ENCODE measurements around the gene CNNM3. TPM values are rescaled to one million over a fixed set of nuclear protein-coding genes. Genes with fewer than 3 reads are reported as not detected.
"Not testable (repeated sequence)": the region's sequence is repeated elsewhere in the genome, so short reads cannot be mapped to it uniquely, and the experiment has no call there.

CNNM3 gene
- total RNA-seq, 1 donor from 2014 or later: 17.1 TPM

DNA sequence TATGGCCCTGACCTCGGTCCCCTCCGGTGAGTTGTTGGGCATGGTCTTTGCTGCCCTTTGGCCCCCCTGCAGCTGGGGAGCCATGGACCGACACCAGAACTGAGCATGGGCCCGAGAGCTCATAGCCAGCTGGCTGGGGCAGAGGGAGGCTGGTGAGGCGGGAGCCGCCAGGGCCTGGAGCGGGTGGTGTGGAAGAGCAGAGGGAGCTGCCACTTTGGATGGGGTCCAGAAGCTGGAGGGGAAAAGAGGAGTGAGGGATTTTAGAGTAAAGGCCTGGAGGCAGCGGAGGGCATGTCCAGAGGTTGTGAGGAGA lies 16.5 kb upstream of the CNNM3 start:
- no peak for DNase-seq

DNA sequence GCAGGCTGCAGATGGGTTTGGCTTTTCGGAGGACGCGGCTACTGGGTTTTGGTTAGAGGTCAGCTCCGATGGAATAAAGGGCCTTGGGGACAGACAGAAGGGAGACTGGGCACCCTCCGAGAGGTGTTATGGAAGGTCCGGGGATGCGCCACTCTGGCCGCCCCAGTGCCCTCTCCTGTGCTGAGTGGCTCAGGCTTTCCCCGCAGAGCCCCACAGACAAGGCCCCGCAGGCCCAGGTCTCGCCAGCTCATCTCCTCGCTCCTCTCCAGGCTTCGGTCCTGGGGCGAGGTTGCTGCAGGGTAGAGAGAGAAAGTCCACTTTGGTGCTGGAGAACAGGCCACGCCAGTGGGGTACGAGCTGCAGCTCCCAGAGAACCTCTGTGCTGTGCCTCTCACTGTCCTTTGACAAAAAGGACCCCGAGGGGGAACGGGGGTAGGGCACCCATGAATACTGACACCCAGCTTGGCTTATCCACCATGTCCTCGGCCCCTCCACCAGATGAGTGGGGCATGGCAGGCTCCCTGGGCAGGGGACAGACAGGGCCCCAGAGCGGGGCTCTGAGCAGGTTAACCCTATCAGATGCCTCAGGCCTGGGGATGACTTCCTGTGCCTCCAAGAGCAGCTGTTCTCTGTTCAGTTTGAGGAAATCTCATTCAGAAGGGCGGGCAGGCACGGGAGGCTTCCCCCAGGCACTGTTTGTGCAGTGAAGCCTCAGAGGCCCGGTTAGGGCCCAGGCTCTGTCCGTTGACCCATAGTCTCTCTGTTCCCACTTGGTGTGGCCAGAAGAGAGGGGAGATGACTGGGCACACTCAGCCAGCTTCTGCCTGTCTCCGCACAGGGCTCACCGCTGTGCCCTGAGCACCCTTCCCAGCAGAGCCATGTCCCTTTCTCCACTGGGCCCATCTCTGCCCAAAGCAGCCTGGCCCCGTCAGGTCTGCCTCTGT lies 15.7 kb upstream of the CNNM3 start:
- no peak for DNase-seq

DNA sequence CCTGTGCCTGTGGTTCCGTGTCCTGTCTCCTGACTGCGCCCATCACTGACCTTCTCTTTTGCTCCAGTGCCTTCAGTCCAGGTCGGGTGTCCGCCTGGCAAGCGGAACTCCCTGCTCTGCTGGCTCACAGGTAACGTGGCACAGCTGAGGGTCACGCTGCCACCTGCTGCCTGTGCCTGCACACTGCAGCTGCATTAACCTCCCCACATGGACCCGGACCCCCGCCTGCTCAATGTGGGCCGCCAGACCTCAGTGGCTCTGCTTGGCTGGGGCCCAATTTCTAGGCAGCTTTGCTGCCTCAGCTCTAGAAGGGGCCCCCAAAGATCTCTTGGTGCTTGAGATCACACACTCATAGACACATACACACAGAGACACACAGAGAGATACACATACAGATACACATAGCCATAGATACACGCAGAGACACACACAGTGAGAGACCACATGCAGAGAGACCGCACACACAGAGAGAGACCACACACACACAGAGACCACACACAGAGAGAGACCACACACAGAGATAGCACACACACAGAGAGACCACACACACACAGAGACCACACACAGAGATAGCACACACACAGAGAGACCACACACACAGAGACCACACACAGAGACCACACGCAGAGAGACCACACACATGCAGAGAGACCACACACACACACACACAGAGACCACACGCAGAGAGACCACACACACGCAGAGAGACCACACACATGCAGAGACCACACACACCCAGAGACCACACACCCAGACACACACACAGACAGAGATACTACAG lies 14.9 kb upstream of the CNNM3 start:
- DNase-seq: peak; percentile 80

DNA sequence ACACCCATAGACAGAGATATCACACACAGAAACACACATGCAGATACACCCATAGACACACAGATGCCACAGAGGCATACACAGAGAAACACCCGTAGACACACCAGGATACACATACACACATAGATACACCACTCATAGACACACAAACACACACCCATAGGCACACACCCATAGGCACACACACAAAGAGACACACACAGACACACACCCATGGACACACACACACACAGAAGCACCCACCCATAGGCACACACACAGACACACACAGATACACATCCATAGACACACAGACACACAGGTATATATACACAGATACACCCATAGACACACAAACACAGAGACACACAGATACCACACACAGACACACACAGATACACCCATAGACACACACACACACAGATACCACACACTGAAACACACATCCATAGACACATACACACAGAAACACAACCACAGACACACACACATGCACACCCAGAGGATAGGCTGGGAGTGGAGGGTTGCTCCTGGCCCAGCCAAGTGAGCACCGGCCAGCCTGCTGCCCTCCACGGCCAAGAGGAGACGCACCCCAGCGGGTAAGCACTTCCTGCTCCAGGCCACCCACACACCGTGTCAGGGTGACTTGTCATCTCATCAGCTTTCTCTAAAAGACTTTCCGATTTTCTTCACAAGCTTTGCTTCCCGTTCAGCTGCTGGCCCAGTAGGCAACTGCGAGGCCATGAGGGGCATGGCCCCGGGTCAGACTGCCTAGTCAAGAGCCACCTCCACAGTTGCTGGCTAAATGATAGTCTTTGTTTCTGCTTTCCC lies 14.1 kb upstream of the CNNM3 start:
- no peak for DNase-seq

DNA sequence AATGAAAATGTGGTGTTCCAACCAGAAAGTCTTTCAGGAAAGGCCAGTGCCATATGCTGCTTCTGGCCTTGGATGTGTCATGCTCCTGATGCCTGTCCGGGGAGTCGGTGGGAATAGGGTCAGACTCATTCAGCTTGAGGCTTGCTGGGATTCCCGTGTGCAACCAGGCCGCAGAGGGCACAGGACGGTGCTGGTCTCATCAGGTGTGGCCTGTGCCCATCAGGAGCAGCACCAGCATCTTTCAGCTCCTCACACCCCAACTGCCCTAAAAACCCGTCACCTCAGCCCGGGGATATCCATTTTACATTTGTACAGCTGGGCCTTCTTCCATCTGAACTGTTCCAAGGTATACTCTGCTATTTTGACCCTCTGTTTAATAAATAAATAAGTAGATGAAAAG lies 13.3 kb upstream of the CNNM3 start:
- no peak for DNase-seq

DNA sequence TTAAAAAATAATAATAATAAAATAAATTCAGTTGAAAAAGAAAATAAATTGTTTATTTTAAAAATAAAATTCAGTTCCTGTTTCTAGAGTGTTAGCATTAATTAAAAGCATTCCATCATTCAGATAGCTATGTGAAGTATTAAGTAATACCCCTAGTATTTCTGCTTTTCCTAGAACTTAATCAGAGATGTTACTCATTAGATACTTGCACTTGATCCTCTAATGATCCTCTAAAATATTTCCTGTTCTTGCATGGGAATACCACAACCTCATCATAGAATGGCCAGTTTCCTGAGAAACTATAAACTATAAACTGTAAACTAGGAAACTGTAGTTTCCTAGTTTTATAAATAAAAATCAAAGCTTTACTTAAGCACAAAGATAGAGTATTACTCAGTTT lies 11.1 kb upstream of the CNNM3 start:
- DNase-seq: no peak

DNA sequence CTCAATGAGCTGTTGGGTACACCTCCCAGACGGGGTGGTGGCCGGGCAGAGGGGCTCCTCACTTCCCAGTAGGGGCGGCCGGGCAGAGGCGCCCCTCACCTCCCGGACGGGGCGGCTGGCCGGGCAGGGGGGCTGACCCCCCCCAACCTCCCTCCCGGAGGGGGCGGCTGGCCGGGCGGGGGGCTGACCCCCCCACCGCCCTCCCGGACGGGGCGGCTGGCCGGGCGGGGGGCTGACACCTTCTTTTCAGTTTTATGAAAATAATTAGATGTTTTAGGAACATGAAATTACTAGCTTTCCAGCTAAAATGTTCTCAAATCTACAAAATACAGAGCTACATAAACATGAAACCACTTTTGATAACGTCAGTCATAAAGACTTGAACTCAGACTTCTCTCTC lies 10.1 kb upstream of the CNNM3 start:
- DNase-seq: not testable (repeated sequence)

DNA sequence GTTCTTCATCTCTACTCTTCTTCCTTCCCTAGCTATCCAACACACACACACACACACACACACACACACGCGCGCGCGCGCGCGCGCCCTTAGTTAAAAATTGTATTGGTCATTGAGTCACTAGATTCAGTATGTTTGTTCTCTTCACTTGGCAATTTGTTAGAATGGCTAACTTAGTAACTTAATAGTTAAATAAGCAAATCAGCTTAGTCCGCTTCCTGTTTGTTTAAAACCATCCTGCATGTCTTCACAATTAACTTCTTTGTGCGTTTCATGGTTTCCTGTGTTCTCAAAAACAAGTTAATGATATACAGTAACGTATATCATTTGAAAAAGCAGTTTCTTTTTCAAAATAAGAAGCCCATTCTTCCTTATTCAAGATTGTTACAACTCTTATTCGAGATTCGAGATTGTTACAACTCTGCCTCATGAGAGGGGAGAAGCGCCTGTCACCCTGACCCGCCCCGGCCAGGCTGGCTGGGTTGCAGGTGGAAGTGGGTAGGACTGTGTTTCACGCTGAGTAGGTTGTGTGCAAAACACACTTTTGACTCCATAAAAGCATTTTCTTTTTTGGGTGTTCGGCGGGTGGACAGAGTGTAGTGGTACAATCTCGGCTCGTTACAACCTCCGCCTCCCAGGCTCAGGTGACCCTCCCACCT lies 9.5 kb upstream of the CNNM3 start:
- DNase-seq: no peak

DNA sequence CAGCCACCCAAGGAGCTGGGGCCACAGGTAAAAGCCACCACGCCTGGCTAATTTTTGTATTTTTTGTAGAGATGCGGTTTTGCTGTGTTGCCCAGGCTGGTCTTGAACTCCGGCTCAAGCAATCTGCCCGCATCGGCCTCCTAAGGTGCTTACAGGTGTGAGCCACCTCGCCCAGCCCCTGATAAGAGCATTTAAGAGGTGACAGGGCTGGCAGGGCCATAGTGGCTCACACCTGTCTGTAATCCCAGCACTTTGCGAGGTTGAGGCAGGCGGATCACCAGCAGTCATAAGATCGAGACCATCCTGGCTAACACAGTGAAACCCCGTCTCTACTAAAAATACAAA lies 9.0 kb upstream of the CNNM3 start:
- DNase-seq: no peak

DNA sequence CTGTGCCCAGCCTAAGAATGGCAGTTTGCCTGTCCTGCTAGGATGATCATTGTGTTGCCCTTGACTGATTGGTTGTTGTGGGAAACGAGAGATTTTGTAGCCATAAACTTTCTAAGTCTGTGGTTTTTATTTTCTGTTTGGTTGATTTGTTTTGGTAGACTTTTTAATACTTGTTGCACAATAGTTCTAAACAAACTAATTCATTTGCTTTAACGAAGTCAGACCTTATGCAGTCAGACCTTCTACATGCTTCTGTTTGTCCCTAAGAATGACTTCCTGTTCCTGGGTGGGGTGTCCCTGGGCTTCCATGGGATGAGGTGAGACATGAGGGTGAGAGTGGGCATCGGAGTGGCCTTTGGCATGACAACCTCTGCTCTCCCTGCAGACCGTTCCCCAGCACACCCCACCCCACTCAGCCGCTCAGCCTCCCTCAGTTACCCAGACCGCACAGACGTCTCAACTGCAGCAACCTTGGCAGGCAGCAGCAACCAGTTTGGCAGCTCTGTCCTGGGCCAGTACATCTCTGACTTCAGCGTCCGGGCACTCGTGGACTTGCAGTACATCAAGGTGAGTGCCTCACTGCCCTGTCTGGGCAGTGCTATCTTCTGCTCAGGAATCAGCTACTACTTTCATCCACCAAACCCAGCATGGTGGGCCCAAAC lies 7.8 kb upstream of the CNNM3 start:
- DNase-seq: no peak

DNA sequence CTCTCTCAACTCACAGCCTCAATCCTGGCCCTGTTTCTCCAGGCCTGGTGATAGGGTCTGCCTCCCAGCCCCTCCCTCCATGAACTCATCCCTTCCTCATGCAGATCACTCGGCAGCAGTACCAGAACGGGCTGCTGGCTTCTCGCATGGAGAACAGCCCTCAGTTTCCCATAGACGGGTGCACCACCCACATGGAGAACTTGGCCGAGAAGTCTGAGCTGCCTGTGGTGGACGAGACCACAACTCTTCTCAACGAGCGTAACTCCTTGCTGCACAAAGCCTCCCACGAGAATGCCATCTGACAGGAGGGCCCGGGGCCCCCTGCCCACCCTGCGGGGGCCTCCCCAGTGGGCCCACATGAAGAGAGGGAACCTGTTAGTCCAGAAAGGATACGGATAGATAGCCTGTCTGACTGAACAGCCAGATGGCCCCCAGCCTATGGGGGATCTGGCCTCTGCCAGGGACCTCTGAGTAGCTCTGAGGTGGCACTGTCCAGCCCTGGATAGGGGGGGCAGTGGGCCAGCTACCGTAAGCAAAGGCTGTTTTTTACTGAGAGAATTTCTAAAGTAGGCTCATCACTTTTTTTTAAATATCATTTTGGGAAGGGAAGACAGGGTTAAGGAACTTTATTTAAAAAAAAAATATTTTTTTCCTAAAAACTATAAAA lies 6.7 kb upstream of the CNNM3 start:
- no peak for DNase-seq

DNA sequence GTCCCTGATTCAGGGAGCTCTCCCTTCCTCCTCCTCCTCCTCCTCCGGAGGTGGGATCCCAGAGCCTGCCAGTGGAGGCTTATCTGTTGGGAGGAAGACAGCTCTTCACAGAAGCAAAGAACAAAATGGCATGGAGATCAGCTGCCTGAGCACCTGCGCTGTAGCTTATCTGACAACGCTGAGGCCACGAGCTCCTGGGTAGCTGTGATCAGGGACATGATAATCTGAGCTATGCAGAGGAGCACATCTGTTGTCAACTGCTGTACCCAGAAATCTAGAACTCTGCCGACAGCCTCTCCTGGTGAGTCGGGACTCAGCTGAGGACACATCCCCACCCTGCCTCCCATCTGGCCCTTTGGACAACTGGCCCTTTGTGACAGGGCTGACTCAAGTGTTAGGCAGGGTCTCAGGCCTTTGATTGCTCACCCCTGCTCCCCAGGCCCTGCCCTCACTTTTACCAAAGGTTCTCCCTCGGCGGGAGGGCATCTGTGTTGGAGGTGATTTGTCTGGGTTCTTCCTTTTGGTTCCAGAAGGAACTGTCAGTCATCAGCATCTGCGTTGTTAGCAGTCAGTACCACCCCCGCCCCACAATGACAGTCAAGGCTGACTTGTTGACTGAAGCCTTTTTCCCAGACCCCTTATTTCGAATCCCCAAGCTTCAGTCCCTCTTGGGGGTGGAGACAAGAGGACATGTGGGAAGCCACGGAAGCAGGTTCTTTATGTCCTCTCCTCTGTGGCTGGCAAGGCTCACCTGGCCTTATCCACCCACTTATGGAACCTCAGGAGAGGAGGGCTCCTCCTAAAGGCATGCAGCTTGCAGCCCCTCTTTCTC lies 5.9 kb upstream of the CNNM3 start:
- DNase-seq: no peak

DNA sequence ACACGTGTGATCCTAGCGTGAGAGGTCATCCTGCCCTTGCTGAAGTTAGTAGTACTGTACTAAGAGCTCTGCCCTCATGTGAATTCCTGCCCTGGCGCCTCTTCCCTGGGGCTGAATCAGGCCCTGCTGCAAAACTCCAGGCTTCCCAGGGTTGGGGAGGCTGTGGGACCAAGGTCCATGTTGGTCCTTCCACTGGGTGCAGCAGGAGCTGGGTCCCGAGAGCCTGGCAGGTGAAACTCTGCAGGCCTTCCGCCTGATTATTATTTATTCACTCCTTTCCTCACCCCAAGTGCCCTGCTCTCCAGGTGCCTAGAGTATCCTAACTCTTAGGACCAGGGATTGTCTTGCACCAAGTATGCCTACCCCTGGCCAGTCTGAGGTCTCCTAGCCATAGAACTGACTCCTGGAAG lies 5.3 kb upstream of the CNNM3 start:
- no peak for DNase-seq

DNA sequence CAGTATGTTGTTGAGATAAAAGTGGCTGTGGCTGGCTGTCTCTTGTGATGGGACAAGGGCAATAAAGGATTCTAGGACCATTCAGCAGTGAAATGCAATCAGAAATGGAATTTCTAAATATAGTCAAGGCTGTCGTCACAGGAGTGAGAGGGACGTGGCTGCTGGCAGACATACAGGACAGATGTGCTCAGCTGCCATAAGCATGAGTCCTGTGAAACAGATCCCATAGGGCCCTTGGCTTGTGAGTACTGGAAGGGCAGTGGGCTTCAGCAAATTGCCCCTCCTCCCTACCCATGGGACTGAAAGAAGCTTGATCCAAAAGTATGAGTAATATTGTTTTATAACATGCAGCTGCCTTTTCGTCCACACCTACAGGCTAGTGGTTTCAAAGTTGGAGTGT lies 4.2 kb upstream of the CNNM3 start:
- peak; percentile 92 for DNase-seq

DNA sequence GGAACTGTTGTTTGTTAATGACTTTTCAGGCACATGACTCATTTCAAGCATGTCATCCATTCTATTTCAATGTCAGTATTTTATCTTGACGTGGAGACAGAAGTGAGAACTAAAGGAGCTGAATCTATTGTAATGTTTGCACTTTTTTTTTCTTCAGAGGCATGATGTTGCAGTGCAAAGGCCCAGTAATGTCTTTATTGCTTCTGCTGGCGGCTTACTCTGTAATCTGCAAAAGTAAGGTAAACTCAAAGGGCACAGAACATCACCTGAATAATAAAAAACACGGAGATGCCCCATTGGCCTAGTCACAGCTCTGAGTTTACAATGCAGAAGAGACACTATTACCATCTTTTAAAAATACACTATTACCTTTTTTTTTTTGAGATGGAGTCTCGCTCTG lies 2.4 kb upstream of the CNNM3 start:
- DNase-seq: no peak

DNA sequence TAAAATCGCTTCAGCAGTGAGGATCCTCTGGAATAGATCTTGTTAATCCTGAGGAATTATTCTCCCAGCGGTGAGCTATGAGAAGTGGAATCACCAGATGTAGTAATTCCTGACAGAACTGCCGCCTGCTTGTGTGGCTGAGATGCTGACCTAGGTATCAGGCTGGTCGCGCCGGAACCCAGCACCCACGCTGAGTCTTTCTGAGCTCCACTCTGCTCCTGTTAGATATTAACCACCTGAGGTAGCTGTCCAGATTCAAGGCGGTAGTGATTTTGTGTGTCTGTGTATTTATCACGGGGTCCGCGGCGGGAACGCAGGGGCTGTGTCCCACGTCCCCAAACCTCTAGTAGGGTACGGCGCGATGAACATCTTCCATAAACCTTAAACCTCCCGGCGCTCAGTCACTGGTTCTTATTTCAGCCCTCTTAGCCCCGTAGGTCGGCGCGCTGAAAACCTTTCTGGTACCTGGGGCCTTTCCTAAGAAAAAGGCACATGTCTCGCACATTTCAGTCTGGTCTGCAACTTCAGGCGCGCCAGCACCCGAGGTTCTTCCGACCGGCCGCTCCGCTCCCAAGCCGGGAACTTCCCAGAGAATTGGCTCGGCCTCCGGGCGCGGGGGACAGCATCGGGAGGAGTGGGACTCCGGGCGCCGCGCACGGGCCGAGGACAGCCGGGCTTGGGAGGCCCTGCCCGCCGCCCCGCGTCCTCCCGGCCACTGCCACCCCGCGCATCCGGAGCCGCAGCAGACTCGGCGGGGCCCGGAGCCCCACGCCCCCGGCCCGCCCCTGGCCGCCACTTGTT lies 542 bp upstream of the CNNM3 start:
- DNase-seq: no peak

DNA sequence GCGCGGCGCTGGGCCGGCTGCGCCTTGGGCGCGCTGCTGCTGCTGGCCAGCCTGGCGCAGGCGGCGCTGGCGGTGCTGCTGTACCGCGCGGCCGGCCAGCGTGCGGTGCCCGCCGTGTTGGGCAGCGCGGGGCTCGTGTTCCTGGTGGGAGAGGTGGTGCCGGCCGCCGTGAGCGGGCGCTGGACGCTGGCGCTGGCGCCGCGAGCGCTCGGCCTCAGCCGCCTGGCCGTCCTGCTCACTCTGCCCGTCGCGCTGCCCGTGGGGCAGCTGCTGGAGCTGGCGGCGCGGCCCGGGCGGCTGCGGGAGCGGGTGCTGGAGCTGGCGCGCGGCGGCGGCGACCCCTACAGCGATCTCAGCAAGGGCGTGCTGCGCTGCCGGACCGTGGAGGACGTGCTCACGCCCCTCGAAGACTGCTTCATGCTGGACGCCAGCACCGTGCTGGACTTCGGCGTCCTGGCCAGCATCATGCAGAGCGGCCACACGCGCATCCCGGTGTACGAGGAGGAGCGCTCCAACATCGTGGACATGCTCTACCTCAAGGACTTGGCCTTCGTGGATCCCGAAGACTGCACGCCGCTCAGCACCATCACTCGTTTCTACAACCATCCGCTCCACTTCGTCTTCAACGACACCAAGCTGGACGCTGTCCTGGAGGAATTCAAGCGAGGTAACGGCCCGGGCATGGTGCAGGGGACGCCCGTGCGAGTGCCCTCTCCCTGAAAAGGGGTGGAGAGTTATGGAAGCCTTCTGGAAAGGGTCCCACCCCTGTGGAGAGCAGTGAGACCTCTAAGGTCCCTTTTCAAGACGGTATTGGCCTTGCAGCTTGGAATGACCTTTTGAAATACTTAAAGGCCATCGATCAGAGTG lies 1.0 kb downstream of the CNNM3 start:
- no peak for DNase-seq

DNA sequence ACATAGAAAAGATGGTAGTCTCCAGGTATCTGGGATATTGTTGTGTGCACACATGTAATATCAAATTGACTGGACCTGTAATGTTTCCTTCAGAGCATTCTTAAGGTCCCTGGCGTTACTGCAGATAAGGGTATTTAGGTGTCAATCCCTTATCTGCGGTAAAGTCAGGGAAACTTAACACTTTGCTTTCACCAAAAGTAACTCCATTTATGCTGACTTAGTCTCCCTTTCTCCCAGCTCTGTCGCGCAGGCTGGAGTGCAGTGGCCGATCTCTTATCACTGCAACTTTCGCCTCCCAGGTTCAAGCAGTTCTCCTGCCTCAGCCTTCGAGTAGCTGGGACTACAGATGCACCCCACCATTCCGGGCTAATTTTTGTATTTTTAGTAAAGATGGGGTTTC lies 1.8 kb downstream of the CNNM3 start:
- DNase-seq: no peak

All from tongue (tissue), 2 donors.